IMR-90 (cell line): ENCODE data around the gene AUTS2. TPM values are rescaled to one million over a fixed set of nuclear protein-coding genes. Genes with fewer than 3 reads are reported as not detected.

Experiments
- ATAC-seq: fragments of 200-7000 bp; cut with Tn5 transposase; 2 replicates; pipeline ENCODE4 v1.9.1; 2020; ENCODE audit warnings: low read depth, mild to moderate bottlenecking, moderate library complexity
- BruUV-seq: library from RNA; stranded (reverse); fragments of 400-500 nt; replicated peaks from 2 replicates; lab custom pipeline; 2021; lab: Mats Ljungman, UMichigan
- CTCF ChIA-PET: fragments of 300-600 bp; formaldehyde crosslinking; extraction: SDS; loops from one replicate; lab custom pipeline; 2021; ENCODE audit warnings: antibody characterized with exemption; lab: Yijun Ruan, JAX
- POLR2A ChIA-PET: fragments of 300-600 bp; sonication (Branson Sonifier 250); formaldehyde crosslinking; loops from one replicate; lab custom pipeline; 2022; ENCODE audit warnings: antibody characterized with exemption; ENCODE audit not compliant: unreplicated experiment; lab: Charles Lee
- DNase-seq: peaks from one replicate; pipeline ENCODE4 v3.0.0; 2013
- H2AFZ ChIP-seq: replicated peaks from 2 replicates; pipeline ENCODE3; 2013; ENCODE audit warnings: low read length, mild to moderate bottlenecking; ENCODE audit not compliant: poor library complexity
- H2AK5ac ChIP-seq: 2 replicates; pipeline ENCODE4 v1.6.1; 2013; ENCODE audit warnings: low read depth, low read length, inconsistent platforms
- H2AK9ac ChIP-seq: replicated peaks from 2 replicates; pipeline ENCODE3; 2013; ENCODE audit warnings: mild to moderate bottlenecking, low read depth, low read length, moderate library complexity; ENCODE audit not compliant: poor library complexity
- H2BK120ac ChIP-seq: 2 replicates; pipeline ENCODE4 v1.6.1; 2013; ENCODE audit warnings: low read depth, low read length, inconsistent platforms
- H2BK15ac ChIP-seq: 3 replicates; pipeline ENCODE4 v1.6.1; 2013; ENCODE audit warnings: low read depth, low read length, inconsistent platforms
- H2BK20ac ChIP-seq: 2 replicates; pipeline ENCODE4 v1.6.1; 2013; ENCODE audit warnings: low read depth, mild to moderate bottlenecking, inconsistent platforms, low read length, moderate library complexity
- H2BK5ac ChIP-seq: 2 replicates; pipeline ENCODE4 v1.6.1; 2013; ENCODE audit warnings: mild to moderate bottlenecking, low read depth, low read length, inconsistent platforms; ENCODE audit not compliant: poor library complexity, severe bottlenecking
- H3K14ac ChIP-seq: replicated peaks from 2 replicates; pipeline ENCODE4 v1.6.1; 2013; ENCODE audit warnings: low read depth, low read length, inconsistent platforms
- H3K18ac ChIP-seq: 2 replicates; pipeline ENCODE4 v1.6.1; 2013; ENCODE audit warnings: low read depth, low read length, control low read depth
- H3K23ac ChIP-seq: 2 replicates; pipeline ENCODE4 v1.6.1; 2013; ENCODE audit warnings: low read depth, low read length, inconsistent platforms
- H3K27ac ChIP-seq: 2 replicates; pipeline ENCODE4 v1.5.1; 2013; ENCODE audit warnings: mild to moderate bottlenecking, control low read depth, low read length; ENCODE audit not compliant: insufficient read depth
- H3K27me3 ChIP-seq: 2 replicates; pipeline ENCODE4 v1.6.1; 2013; ENCODE audit warnings: low read length; ENCODE audit not compliant: control insufficient read depth, insufficient read depth
- H3K36me3 ChIP-seq: 2 replicates; pipeline ENCODE4 v1.6.1; 2013; ENCODE audit warnings: low read length, mixed read lengths; ENCODE audit not compliant: control insufficient read depth, insufficient read depth
- H3K4ac ChIP-seq: 2 replicates; pipeline ENCODE4 v1.6.1; 2013; ENCODE audit warnings: low read depth, low read length, inconsistent platforms
- H3K4me1 ChIP-seq: 2 replicates; pipeline ENCODE4 v1.6.1; 2013; ENCODE audit warnings: low read length, mixed read lengths; ENCODE audit not compliant: control insufficient read depth, insufficient read depth
- H3K4me2 ChIP-seq: 2 replicates; pipeline ENCODE4 v1.6.1; 2013; ENCODE audit warnings: low read depth, mild to moderate bottlenecking, control low read depth, low read length, moderate library complexity
- H3K4me3 ChIP-seq: 2 replicates; pipeline ENCODE4 v1.5.1; 2013; ENCODE audit warnings: low read depth, mild to moderate bottlenecking, control low read depth, low read length, moderate library complexity; ENCODE audit not compliant: insufficient read depth
- H3K56ac ChIP-seq: 2 replicates; pipeline ENCODE4 v1.6.1; 2013; ENCODE audit warnings: low read length, inconsistent platforms; ENCODE audit not compliant: insufficient read depth; ENCODE audit errors: extremely low read depth
- H3K79me1 ChIP-seq, 2 experiments: 2 replicates each; pipeline ENCODE4 v1.6.1; 2013; ENCODE audit warnings: low read length in 2 of 2, inconsistent platforms in 1 of 2, low read depth in 1 of 2
- H3K9ac ChIP-seq: 2 replicates; pipeline ENCODE4 v1.6.1; 2013; ENCODE audit warnings: low read depth, low read length, control low read depth
- H3K9me1 ChIP-seq: 2 replicates; pipeline ENCODE4 v1.6.1; 2013; ENCODE audit warnings: low read length, inconsistent platforms; ENCODE audit not compliant: insufficient read depth
- H3K9me3 ChIP-seq: 2 replicates; pipeline ENCODE4 v1.6.1; 2013; ENCODE audit warnings: low read length; ENCODE audit not compliant: control insufficient read depth, insufficient read depth
- H4K20me1 ChIP-seq: 2 replicates; pipeline ENCODE4 v1.6.1; 2013; ENCODE audit warnings: low read length, inconsistent platforms; ENCODE audit not compliant: insufficient read depth
- H4K5ac ChIP-seq: 2 replicates; pipeline ENCODE4 v1.6.1; 2013; ENCODE audit warnings: mild to moderate bottlenecking, low read depth, low read length, control low read depth
- H4K8ac ChIP-seq, 2 experiments: 2 replicates each; pipeline ENCODE4 v1.6.1; 2013; ENCODE audit warnings: low read depth in 2 of 2, low read length in 2 of 2, control low read depth in 1 of 2, inconsistent platforms in 1 of 2
- H4K91ac ChIP-seq: 2 replicates; pipeline ENCODE4 v1.6.1; 2013; ENCODE audit warnings: low read depth, low read length, inconsistent platforms; ENCODE audit not compliant: insufficient read depth
- CHD1 ChIP-seq: IDR thresholded peaks from 2 replicates; pipeline ENCODE4 v1.6.1; 2012; ENCODE audit warnings: low read depth, low read length, improper control_type of control experiment
- FOS ChIP-seq: fragments of 150-350 bp; IDR thresholded peaks from 2 replicates; pipeline ENCODE4 v1.6.1; 2016; ENCODE audit warnings: low read depth, low read length
- MXI1 ChIP-seq: IDR thresholded peaks from 2 replicates; pipeline ENCODE4 v1.6.1; 2012; ENCODE audit warnings: low read depth, mild to moderate bottlenecking, low read length, moderate library complexity, borderline replicate concordance
- NFE2L2 ChIP-seq: fragments of 150-350 bp; IDR thresholded peaks from 2 replicates; pipeline ENCODE4 v1.6.1; 2016; ENCODE audit warnings: low read depth, mild to moderate bottlenecking, low read length
- POLR2A ChIP-seq: IDR thresholded peaks from 2 replicates; pipeline ENCODE4 v1.6.1; 2012; ENCODE audit warnings: mild to moderate bottlenecking, low read depth, low read length
- RAD21 ChIP-seq: IDR thresholded peaks from 2 replicates; pipeline ENCODE4 v1.6.1; 2012; ENCODE audit warnings: low read length, improper control_type of control experiment
- SMC3 ChIP-seq: fragments of 150-350 bp; IDR thresholded peaks from 2 replicates; pipeline ENCODE4 v1.6.1; 2016; ENCODE audit warnings: low read depth, mild to moderate bottlenecking, antibody characterized with exemption, low read length, moderate library complexity
- WGBS, 2 experiments: methylation state at CpG; one replicate each; pipeline versions ENCODE4 v1.1.5 to v1.1.7; 2013; ENCODE audit warnings: missing lambda C conversion rate in 2 of 2; ENCODE audit not compliant: insufficient read length in 1 of 2; ENCODE audit errors: extremely low coverage in 2 of 2; 5-methylcytosine and 5-hydroxymethylcytosine counted together
- dilution Hi-C: fragments of 300-500 bp; cut with HindIII; formaldehyde crosslinking; loops from one replicate; pipeline ENCODE4 v1.14.3; 2018; ENCODE audit warnings: low sequenced_read_pairs; ENCODE audit not compliant: unreplicated experiment
- in situ Hi-C: fragments of 300-500 bp; cut with MboI; formaldehyde crosslinking; loops from 3 replicates; pipeline ENCODE4 v1.14.3; 2019; ENCODE audit warnings: low sequenced_read_pairs, inconsistent platforms, mixed read lengths
- intact Hi-C: fragments of 100-400 bp; cut with micrococcal nuclease; formaldehyde crosslinking; loops from 2 replicates; pipeline ENCODE4 v1.10.0; 2022
- polyA plus RNA-seq, 3 experiments: library from polyadenylated mRNA; depleted of rRNA; stranded (reverse); fragments of >200 nt; gene quantifications; 2 replicates each; pipeline ENCODE4 v1.2.3, GENCODE V29; 2012; ENCODE audit warnings: low replicate concordance in 1 of 3
- total RNA-seq: library from RNA; depleted of rRNA; stranded (reverse); fragments of >200 nt; gene quantifications from 2 replicates; pipeline ENCODE4 v1.2.3, GENCODE V29; 2012
- TF ChIP-seq, protein P1 (sequence below): conservative IDR thresholded peaks from 2 replicates; pipeline ENCODE4 v1.5.1; 2012; ENCODE audit warnings: mild to moderate bottlenecking, low read depth, low read length, improper control_type of control experiment

AUTS2 gene
- total and polyA plus RNA-seq, 2 of the 4 experiments (the other 2 are of a cell fraction): 0.90 to 3.0 TPM

DNA sequence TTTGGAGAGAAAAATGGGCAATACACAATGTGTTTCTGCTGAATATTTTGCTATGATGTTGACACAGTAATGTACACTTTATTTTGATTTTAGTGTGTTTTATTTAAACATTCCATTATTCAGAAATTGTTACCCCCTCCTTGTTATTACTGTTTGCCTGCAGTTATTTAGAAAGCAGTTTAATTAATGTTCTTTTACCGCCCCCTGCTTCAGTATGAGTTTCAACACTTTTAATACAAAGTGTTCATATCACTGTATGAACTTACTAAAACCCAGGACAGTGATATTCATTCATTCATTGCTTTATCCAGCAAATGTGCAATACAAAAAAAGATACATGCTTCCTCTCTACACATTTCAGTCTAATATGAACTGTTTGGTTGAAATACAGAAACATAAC lies 159.3 kb downstream of the AUTS2 start:
- Histone ChIP-seq H3K9ac (no peak overlapping the region), H3K18ac (no peak overlapping the region), H3K14ac (no peak overlapping the region), H2AFZ (no peak overlapping the region), H3K56ac (no peak overlapping the region), H3K27ac (no peak overlapping the region), H3K9me1 (no peaks in the 10 kb centered on the region), H3K9me3 (no peaks in the 10 kb centered on the region), H2BK20ac (no peak overlapping the region), H2AK9ac (no peak overlapping the region), H2BK120ac (no peak overlapping the region), H3K27me3 (no peaks in the 10 kb centered on the region), H3K4me2 (no peak overlapping the region), H3K36me3 (no peaks in the 10 kb centered on the region), H3K4ac (no peak overlapping the region), H3K4me1 (no peaks in the 10 kb centered on the region), H3K4me3 (no peak overlapping the region), H4K20me1 (no peaks in the 10 kb centered on the region), H3K79me1 (no peaks in the 10 kb centered on the region), H4K8ac (no peak overlapping the region), H4K5ac (no peak overlapping the region), H2AK5ac (no peak overlapping the region), H3K23ac (no peak overlapping the region), H2BK5ac (no peak overlapping the region), H4K91ac (no peak overlapping the region), H2BK15ac (no peak overlapping the region)
- dilution Hi-C loops: no loop called here
- ATAC-seq (no peak), DNase-seq (no peak)
- TF ChIP-seq POLR2A (no peak), CHD1 (no peak), SMC3 (no peak), RAD21 (no peak), NFE2L2 (no peak), FOS (no peak), MXI1 (no peak)
- TF ChIP-seq, protein P1, sequence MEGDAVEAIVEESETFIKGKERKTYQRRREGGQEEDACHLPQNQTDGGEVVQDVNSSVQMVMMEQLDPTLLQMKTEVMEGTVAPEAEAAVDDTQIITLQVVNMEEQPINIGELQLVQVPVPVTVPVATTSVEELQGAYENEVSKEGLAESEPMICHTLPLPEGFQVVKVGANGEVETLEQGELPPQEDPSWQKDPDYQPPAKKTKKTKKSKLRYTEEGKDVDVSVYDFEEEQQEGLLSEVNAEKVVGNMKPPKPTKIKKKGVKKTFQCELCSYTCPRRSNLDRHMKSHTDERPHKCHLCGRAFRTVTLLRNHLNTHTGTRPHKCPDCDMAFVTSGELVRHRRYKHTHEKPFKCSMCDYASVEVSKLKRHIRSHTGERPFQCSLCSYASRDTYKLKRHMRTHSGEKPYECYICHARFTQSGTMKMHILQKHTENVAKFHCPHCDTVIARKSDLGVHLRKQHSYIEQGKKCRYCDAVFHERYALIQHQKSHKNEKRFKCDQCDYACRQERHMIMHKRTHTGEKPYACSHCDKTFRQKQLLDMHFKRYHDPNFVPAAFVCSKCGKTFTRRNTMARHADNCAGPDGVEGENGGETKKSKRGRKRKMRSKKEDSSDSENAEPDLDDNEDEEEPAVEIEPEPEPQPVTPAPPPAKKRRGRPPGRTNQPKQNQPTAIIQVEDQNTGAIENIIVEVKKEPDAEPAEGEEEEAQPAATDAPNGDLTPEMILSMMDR: no peak
- in situ Hi-C loops: no loop called here
- POLR2A ChIA-PET: no interaction called here
- CTCF ChIA-PET: no interaction called here
- BruUV-seq: no TSS peak
- intact Hi-C loops: no loop called here
- no CpG with 5 or more reads among the region's 1 CpG for WGBS, 2 experiments
